Muscle of leg (tissue), 11 donors: ENCODE measurements around the gene PTF1A. TPM values are rescaled to one million over a fixed set of nuclear protein-coding genes. Genes with fewer than 3 reads are reported as not detected.

Experiments used
- DNase-seq: peaks from one replicate; pipeline ENCODE4 v3.0.0; 2013
- H3K27ac ChIP-seq: one replicate; pipeline ENCODE4 v1.5.1; 2013; ENCODE audit warnings: mild to moderate bottlenecking, low read length, control low read depth
- H3K27me3 ChIP-seq: one replicate; pipeline ENCODE4 v1.6.1; 2013; ENCODE audit warnings: low read length; ENCODE audit not compliant: control insufficient read depth, insufficient read depth
- H3K36me3 ChIP-seq: one replicate; pipeline ENCODE4 v1.6.1; 2013; ENCODE audit warnings: low read length; ENCODE audit not compliant: control insufficient read depth, insufficient read depth
- H3K4me1 ChIP-seq: one replicate; pipeline ENCODE4 v1.6.1; 2013; ENCODE audit warnings: low read length; ENCODE audit not compliant: control insufficient read depth, insufficient read depth
- H3K4me3 ChIP-seq: one replicate; pipeline ENCODE4 v1.5.1; 2013; ENCODE audit warnings: low read length, control low read depth
- H3K9me3 ChIP-seq: replicated peaks from 2 replicates; pipeline ENCODE4 v1.6.1; 2013; ENCODE audit warnings: low read depth, low read length; ENCODE audit not compliant: control insufficient read depth
- WGBS: methylation state at CpG from one replicate; pipeline ENCODE4 v1.1.5; 2013; ENCODE audit warnings: missing lambda C conversion rate; ENCODE audit not compliant: insufficient coverage; 5-methylcytosine and 5-hydroxymethylcytosine counted together
- polyA plus RNA-seq, 8 donors: library from polyadenylated mRNA; unstranded; fragments of 120-200 nt; gene quantifications; one replicate each; pipeline versions ENCODE4 v1.2.1 to v1.2.3, GENCODE V29; 2013; ENCODE audit warnings: inconsistent platforms in 1 of 8, low replicate concordance in 1 of 8; ENCODE audit not compliant: insufficient read length in 8 of 8, insufficient read depth in 1 of 8
- total RNA-seq: library from RNA; stranded (reverse); fragments of 120-200 nt; gene quantifications from one replicate; pipeline ENCODE4 v1.2.4, GENCODE V29; 2013

PTF1A gene
- total and polyA plus RNA-seq, 9 donors: not detected

DNA sequence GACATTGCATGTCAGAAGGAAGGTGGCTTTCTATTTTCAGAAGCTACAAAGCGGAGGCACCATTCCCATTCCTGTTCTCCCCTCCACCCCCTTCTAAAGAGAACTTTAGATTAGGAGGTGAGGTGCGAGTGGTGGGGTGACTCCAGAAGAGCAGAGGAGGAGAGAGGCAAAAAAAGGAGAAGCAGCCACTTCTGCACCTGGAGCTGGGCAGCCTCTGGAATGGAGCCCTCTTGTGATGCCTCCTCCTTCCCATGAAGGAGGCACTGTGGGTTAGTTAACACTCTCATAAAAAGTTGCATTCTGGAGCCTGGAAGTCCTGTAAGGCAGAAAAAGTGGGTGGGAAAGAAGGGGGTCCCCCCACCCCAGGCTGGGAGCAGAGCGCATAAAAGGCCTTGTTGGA is 4.8 kb downstream of the PTF1A start:
- H3K27ac ChIP-seq: no peak overlapping the region
- WGBS: no CpG with 5 or more reads among the region's 3 CpGs
- H3K9me3 ChIP-seq: no peaks in the 10 kb centered on the region

GRCh38 chr10:23197416-23197861 is 5.3 kb downstream of the PTF1A start:
- Histone ChIP-seq H3K9me3 (no peaks in the 10 kb centered on the region), H3K4me3 (no peak overlapping the region), H3K27me3 (peaks cover 86% of the 10 kb centered on the region), H3K36me3 (no peaks in the 10 kb centered on the region), H3K27ac (no peak overlapping the region), H3K4me1 (peaks cover 8% of the 10 kb centered on the region)
- WGBS: 2% methylated on average over 12 of the region's 12 CpGs
- peak; percentile 6 for DNase-seq

More for the DNA sequence above, 4.8 kb downstream of the PTF1A start:
- Histone ChIP-seq H3K27me3 (peaks cover 85% of the 10 kb centered on the region), H3K4me1 (peaks cover 10% of the 10 kb centered on the region), H3K4me3 (no peak overlapping the region), H3K36me3 (no peaks in the 10 kb centered on the region)
- DNase-seq: no peak

GRCh38 chr10:23198610-23198939 is 6.5 kb downstream of the PTF1A start:
- no peaks in the 10 kb centered on the region for H3K9me3 ChIP-seq
- peaks cover 8% of the 10 kb centered on the region for H3K4me1 ChIP-seq
- WGBS: 0% methylated on average over 1 of the region's 13 CpGs
- H3K27me3 ChIP-seq: peaks cover 83% of the 10 kb centered on the region
- no peak overlapping the region for H3K27ac ChIP-seq
- H3K4me3 ChIP-seq: no peak overlapping the region
- no peak for DNase-seq
- H3K36me3 ChIP-seq: no peaks in the 10 kb centered on the region

DNA sequence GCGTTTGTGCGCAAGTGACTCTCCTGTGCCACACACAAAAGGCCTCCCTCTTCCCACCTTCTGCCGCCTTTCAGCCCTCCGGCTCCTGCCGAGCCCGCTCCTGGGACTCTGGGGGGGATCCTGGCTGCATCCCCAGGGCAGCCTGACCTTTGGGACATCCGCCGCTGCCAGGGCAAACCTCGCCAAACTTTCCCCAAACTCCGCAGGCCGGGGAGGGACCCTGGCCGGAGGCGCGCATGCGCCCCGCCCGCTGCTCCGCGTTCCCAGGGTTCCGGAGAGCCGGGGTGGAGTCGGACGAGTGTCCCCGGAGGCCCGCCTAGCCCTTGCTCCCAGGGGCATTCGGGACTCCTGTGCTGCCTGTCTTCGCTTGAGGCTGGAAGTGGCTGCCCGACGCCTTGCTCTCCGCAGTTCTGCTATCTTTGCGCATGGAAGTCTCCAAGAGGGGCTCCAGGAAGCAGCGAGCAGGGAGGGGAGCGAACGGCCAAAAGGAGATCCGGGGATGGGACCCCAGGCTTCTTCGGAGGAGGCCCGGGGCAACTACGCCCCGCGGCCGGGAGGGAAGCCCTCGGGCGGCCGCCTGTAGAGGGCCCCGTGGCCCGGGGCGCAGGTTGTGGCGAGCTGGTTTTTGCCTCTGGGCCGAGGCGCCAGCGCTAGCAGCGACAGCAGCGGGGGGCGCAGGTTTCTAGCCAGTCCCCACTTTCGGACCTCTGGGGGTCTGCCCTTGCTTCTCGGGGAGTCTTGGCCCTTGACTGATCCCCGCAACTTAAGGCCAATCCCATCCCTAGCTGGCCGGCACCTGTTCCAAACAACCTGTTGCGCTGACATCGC is 7.0 kb downstream of the PTF1A start:
- H3K4me3 ChIP-seq: no peak overlapping the region
- no peak overlapping the region for H3K27ac ChIP-seq
- H3K9me3 ChIP-seq: no peaks in the 10 kb centered on the region
- H3K4me1 ChIP-seq: peaks cover 8% of the 10 kb centered on the region
- under 1% methylated on average over 55 of the region's 60 CpGs for WGBS
- DNase-seq: no peak
- H3K27me3 ChIP-seq: peaks cover 86% of the 10 kb centered on the region
- H3K36me3 ChIP-seq: no peaks in the 10 kb centered on the region

DNA sequence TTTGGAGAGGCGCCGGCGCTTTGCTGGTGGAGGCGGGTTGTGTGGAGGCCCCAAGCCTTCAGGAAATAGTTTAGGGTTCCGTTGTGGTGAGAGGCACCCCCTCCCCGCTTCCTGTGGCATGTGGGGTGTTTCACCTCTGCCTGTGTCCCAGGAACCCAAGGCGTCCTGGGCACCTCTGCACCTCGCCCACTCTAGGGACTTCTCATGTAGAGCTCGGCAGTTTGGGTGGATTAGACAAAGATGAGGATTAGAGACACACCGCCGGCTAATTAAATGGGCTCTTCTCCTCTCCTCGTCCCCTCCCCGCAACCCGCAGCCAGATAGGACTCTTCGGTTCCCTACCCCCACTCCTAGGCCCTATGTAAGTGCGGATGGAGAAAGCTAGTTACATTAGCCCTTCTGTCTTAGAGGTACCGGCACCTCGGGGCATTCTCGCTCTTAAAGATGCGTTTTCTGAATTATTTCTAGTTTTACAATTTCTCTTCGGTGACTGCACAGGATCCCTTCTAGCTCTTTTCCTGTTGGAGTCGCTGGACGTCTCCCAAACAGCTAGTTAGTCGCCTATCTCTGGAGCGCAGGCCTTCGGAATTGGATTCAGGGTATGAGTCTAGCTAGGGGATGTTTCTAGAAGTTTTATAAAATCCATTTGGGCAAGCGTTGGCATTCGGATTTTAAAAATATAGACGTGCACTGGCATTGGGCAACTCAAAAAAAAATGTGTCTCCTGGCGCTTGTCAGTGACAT is 7.8 kb downstream of the PTF1A start:
- H3K4me1 ChIP-seq: peaks cover 4% of the 10 kb centered on the region
- no peaks in the 10 kb centered on the region for H3K9me3 ChIP-seq
- DNase-seq: no peak
- 6% methylated on average over 11 of the region's 30 CpGs for WGBS
- no peak overlapping the region for H3K4me3 ChIP-seq
- H3K36me3 ChIP-seq: no peaks in the 10 kb centered on the region
- peaks cover 86% of the 10 kb centered on the region for H3K27me3 ChIP-seq
- H3K27ac ChIP-seq: no peak overlapping the region

GRCh38 chr10:23200586-23200985 is 8.5 kb downstream of the PTF1A start:
- peaks cover 82% of the 10 kb centered on the region for H3K27me3 ChIP-seq
- no peaks in the 10 kb centered on the region for H3K9me3 ChIP-seq
- 15% methylated on average over 12 of the region's 12 CpGs for WGBS

DNA sequence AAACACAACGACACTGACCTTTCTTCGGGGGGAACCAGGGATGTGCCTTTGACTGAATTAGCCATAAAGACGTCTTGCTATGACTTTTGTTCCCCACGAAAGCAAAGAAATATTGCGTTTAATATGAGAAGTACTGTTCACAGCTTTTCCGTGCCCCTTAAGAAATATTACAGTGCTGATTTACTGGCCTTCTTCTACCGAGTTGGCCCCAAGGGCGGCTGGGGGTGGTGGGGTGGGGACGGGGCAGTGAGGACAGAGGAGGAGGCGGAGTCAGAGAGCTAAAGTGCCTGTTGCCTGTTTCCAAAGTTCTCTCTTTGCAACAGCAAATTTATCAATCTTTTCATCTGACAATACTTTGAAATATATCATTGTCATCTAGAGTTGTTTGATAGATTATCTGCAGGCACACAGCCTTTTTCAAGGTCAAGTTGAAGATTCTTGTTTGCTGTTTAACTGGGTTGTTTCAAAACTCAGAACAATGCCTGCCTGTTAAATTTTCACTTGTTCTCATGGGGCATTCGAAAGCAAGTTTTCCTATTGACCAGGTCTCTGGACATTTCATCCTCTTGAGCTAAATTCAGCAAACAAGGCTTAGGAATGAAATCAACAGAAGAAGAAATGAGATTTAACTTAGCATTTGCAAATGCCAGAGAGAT is 9.0 kb downstream of the PTF1A start:
- Histone ChIP-seq H3K9me3 (no peaks in the 10 kb centered on the region), H3K27me3 (peaks cover 77% of the 10 kb centered on the region), H3K36me3 (no peaks in the 10 kb centered on the region), H3K4me3 (no peak overlapping the region), H3K4me1 (peaks cover 4% of the 10 kb centered on the region), H3K27ac (no peak overlapping the region)
- DNase-seq: no peak
- 5% methylated on average over 4 of the region's 11 CpGs for WGBS

More at GRCh38 chr10:23200586-23200985, 8.5 kb downstream of the PTF1A start:
- peaks cover 4% of the 10 kb centered on the region for H3K4me1 ChIP-seq
- DNase-seq: no peak
- no peaks in the 10 kb centered on the region for H3K36me3 ChIP-seq
- no peak overlapping the region for H3K27ac ChIP-seq
- no peak overlapping the region for H3K4me3 ChIP-seq

GRCh38 chr10:23201837-23202236 is 9.7 kb downstream of the PTF1A start:
- Histone ChIP-seq H3K27me3 (peaks cover 70% of the 10 kb centered on the region), H3K9me3 (no peaks in the 10 kb centered on the region), H3K4me3 (no peak overlapping the region), H3K36me3 (no peaks in the 10 kb centered on the region), H3K4me1 (peaks cover 4% of the 10 kb centered on the region), H3K27ac (no peak overlapping the region)
- no peak for DNase-seq
- WGBS: 0% methylated on average over 1 of the region's 4 CpGs

DNA sequence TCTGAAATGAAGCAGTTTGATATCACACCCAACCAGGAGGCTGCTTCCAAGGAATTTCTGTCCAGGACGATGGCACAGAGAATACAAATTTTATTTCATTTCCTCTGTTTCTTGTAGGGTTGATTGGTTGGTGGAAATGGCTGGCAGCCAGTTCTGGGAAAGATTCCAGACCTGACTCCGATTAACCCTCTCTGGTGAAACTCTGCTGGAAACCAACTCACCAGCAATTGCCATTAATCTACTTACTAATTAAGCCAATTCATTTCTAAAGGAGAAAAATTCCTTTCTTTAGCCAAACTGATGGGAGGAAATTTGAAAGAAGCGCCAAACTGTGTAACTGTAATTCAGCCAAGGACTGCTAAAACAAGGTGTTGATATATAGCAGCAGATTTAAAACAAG is 10.7 kb downstream of the PTF1A start:
- DNase-seq: no peak
- H3K4me1 ChIP-seq: peaks cover 4% of the 10 kb centered on the region
- no peaks in the 10 kb centered on the region for H3K36me3 ChIP-seq
- no peak overlapping the region for H3K4me3 ChIP-seq
- no peaks in the 10 kb centered on the region for H3K9me3 ChIP-seq
- H3K27me3 ChIP-seq: peaks cover 60% of the 10 kb centered on the region
- no CpG with 5 or more reads among the region's 3 CpGs for WGBS
- H3K27ac ChIP-seq: no peak overlapping the region
